NCI-H1930 (cell line): Measurements from ENCODE around the gene FAM168B.
"Not testable (repeated sequence)": the region's sequence is repeated elsewhere in the genome, so short reads cannot be mapped to it uniquely, and the experiment has no call there.

ENCODE experiments used
- DNase-seq, 2 experiments: peaks; one replicate each; lab custom pipeline; 2025; lab: John Stamatoyannopoulos, UW

FAM168B gene, protein sequence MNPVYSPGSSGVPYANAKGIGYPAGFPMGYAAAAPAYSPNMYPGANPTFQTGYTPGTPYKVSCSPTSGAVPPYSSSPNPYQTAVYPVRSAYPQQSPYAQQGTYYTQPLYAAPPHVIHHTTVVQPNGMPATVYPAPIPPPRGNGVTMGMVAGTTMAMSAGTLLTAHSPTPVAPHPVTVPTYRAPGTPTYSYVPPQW

DNA sequence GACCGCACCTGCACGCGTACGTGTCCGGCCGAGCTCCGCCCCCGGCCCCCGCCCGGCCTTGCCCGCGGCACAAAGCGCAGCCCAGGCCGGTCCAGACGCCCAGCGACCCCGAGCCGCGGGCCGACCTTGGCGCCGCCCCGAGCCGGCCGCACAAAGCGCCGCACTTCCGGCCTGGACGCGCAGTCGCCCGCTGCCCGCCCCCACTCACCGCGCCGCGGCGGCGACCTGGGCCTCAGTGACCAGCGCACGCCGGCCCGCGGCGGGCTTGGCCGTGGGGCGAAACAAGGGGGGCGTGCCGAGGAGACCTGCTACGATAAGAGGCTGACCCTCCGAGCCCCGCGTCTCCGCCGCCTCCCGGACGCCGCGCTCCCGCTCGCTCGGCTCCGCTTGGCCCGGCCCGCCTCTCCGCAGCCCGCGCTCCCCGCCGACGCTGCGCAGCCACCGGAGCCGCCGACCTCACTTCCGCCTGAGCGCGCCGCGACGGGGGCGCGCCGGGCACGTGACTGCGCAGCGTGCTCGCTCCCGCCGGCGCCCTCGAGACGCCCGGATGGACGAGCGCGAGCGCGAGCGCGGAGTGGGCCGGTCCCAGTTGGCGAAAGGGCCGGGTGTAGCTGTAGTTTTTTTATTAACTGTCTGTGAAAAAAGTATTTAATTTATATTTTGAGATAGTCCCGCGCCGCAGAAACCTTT, at the start of gene FAM168B:
Gene FAM168B (minus strand): TSS at position 455 of the 690 bp plus-strand sequence. CDS start 10,814 bp downstream, outside the sequence.
- DNase-seq: peak; percentile 79 to 91

DNA sequence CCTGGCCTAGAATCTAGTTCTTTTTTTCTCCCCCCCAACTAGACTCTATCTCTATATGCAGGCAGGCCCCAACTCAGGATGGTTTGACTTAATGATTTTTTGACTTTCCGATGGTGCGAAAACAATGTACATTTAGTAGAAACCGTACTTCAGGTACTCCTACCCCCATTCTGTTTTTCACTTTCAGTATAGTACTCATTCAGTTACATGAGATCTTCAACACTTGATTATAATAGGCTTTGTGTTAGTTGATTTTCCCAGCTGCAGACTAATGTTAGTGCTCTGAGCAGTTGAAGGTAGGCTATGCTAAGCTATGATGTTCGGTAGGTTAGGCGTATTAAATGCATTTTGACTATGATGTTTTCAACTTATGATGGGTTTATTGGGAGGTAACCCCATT, 49.6 kb upstream of the FAM168B start:
- DNase-seq: no peak

DNA sequence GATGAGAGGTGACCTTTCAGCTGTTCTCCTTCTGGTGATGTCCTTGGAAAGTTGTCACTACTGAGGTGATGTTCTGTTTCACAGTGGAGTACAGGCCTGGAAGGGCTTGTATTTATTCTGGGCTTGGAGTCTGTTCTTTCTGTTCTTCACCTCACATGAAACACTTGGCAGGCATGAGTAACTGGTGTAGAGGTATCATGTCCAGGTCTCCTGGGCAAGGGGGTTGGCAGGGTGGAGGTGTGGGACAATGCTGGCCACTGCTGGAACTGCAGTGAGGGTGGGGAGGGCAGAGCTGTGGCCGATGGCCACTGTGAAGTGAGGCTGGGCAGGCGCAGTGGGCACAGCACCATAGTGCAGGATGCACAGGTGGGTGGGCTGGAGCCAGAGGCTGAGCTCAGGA, 47.3 kb upstream of the FAM168B start:
- no peak for DNase-seq

DNA sequence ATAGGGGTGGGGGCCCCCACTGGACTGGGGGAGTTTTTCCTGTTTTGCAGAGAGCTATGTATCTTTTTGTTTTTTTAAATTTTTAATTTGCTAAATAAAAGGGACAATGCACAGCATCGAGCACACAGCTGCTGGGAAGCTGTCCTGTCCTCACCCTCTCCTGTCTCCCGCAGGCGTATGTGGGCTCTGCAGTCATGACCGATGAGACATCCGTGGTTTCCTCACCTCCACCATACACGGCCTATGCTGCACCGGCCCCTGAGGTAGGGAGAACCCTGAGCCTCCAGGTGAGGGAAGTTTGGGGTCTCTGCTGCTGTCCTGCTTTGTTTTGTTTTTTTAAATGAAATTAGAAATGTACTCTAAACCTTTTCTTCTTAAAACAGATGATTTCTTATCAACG, 39.5 kb upstream of the FAM168B start:
- DNase-seq: no peak

DNA sequence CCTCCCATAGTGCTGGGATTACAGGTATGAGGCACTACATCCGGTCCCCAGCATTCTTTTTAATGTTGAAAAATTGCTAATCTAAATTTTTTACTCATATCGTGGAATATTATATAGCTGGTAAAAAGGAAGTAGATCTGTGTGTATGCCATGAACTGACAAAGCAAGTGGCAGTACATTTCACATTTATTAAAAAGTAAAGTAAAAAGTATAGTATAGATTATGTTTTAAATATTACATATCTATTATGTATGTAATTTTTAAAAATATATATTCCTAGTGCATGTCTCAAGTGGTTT, 37.0 kb upstream of the FAM168B start:
- DNase-seq: no peak

DNA sequence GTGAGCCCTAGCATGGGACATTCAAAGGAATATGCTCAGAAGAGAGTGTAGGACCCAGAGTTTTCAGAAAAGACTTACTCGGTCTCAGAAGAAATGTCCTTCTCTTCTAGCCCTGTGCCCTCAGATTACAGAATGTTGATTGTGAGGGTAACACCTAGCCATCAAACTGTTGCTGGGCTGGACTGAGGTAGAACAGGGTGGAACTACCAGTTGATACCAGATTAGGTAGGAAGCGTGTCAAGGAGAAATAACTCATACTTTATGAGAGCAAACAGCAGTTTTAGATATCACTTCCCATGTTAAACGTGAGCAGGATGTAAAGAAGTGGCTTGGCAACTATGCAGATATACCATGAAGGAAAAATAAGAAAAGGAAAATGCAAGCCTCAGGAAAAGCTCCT, 34.7 kb upstream of the FAM168B start:
- DNase-seq: no peak

DNA sequence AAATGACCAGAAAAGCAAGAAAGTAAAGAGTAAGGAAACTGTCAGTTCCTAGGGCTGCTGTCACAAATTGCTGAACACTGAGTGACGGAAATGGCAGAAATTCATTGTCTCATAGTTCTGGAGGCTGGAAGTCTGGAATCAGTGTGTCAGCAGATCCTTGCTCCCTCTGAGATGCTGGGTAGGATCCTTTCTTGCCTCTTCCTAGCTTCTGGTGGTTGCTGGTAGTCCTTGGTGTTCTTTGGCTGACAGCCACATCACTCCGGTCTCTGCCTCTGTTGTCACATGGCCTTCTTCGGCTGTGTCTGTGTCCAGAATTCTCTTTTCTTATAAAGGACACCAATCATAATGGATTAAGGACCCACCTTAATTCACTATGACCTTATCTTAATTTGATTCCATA, 33.8 kb upstream of the FAM168B start:
- DNase-seq: no peak

DNA sequence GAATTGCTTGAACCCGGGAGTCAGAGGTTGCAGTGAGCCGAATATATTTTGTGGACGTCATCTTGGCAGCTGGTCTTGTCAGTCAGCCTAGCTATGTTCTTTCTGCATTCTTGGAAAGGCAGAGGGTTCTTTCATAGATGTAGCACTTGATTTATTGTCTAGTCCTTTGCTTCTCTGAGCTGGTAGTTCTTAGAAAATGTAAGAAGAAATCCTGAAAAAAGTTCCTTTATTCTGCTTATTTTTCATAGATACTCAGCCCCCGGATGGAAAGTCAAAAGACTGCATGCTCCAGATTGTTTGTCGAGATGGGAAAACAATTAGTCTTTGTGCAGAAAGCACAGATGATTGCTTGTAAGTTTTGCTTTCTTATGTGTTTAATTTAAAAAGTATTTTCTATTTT, 33.2 kb upstream of the FAM168B start:
- DNase-seq: no peak

DNA sequence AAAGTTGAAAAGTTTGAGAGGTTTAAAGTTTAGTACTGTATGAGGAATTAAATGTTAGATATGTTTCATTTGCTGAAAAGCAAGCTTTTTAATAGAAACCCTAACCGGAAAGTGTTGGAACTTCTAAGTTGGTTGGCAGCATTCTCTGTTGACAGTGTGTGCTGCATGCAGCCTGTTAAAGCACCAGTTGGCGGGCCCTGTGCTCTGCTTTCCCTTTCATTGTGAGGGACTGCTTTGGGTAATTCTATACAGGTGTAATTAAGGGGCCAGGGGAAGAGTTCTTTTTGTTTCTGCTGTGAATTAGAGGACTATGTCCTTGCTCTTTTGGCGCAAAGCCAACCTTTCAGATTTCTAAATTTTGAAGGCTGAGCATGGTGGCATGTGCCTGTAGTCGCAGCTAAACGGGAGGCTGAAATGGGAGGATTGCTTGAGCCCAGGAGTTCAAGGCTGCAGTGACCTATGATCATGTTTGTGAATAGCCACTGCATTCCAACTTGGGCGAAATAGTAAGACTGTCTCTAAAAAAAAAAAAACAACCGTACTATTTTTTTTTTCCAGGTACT, 32.0 kb upstream of the FAM168B start:
- DNase-seq: no peak

DNA sequence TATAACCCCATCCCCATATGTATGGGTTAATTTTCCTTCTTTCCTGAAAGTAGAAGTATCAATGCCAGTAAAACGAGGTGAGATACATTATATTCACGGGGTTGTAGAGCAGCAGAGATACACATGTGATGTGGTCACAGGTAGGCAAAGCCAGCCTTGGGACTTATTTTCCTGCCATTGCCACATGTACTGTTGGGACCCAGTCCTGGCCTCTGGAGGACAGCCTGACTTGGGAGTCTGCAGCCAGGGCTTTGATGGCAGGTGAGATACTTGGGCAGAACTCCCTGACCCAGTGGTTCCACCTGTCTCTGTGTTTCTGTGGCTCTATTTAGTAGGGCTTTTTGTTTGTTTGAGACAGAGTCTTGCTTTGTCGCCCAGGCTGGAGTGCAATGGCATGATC, 29.9 kb upstream of the FAM168B start:
- no peak for DNase-seq

DNA sequence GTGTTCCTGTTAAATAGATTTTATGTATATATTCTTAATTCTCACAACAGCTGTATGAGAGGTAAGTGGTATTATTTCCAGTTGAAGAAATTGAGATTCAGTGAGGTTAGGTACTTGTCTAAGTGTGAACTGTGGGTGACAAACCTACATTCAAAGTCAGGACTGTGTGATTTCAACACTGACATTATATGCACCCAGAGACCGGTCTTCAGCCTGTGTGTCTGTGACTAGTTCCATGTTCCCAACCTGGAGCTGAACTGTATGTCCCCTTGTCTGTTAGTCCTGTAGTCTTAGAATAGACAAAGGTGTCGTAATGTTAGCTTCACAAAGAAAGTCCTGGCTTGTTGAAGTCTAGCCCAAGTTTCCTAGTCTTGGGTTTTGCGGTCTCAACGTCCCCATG, 29.2 kb upstream of the FAM168B start:
- DNase-seq: no peak

DNA sequence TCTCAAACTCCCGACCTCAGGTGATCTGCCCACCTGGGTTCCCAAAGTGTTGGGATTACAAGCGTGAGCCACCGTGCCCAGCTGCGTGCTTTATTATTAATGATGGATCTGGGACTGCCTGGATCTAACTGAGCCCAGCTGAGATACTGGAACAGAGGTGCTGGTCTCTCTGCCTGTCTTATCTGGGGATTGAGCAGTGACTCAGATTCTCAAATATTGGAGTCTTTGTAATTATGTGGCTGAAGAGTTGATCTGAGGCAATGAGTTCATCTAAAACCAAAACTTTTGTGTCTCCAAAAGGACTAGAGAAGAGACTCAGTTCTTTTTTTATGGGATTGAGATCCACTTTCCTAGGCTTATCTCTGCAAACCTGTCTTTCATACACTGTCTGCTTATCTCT, 28.2 kb upstream of the FAM168B start:
- DNase-seq: no peak

DNA sequence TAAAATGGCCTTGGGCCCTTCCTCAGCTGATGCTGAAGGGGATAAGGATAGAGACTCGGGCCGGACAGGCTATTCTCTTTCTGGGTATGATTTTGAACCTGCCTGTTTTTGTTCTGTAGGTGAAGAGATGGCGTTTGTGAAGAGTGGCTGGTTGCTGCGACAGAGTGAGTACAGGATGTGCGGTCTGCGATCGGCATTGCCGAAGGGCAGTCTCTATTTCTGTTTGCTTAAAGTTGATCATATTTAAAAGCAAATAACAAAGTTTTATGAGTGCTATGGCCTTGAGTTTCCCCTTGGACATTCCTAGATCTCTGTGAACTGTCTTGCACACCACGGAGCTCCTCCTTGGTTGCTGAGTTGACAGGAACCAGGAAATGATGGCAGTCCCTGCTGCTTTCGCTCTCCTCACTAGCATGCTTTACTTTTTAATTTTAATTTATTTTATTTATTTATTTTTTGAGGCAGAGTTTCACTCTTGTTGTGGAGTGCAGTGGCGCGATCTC, 27.6 kb upstream of the FAM168B start:
- no peak for DNase-seq

DNA sequence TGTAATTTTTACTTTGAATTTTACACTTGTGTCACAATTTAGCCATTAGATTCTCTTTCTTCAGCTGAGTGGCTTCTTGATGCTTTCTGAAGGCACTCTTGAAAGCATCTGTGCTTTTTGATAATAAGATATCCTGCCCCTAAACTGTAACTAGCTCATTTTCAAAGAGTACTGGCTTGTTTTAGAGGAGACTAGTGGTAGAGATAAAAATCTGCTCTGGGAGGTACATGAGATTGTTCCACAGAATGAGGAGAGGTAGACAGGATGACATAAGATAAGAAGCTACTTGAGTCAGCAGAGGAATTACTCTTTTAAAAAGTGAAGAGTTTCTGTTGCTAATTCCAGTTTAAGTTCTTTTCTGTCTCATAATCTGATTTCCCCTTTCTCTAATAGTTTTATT, 22.5 kb upstream of the FAM168B start:
- DNase-seq: no peak

DNA sequence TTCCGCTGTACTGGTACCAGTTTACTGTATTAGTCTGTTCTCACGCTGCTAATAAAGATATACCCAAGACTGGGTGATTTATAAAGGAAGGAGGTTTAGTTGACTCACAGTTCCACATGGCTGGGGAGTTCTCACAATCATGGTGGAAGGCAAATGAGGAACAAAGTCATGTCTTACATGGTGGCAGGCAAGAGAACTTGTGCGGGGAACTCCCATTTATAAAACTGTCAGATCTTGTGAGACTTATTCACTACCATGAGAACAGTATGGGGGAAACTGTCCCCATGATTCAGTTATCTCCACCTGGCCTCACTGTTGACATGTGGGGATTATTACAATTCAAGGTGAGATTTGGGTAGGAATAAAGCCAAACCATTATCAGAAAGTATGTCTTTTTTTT, 21.7 kb upstream of the FAM168B start:
- not testable (repeated sequence) for DNase-seq

DNA sequence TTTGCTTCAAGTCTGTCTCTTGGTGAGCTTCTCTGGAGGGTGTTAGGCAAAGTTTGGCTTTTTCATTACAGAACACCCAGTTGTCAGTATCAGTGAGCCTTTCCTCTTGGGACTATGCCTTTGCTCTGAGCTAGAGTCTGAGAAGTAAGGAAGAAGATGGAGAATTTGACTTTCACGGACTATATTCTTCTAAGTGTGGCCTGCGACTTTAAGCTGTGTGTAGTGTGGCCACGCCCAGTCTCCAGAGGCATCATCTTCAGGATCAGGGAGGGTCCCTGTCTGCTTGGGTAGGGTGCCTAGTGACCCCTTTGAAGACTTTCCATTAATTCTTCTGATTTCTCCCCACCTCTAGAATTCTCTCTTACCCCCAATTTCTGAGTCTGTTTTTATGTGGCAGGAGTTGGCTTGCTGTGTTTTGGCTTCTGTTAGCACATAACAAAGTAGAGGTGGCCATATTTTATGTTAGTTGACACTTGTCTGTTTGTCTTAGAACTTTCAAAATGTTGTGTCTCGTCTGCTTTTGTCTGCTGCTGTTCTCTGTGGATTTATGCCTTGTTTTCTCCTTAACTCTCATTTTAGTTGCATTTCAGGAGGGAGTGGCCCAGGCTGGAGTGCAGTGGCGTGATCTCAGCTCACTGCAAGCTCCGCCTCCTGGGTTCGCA, 20.4 kb upstream of the FAM168B start:
- no peak for DNase-seq

DNA sequence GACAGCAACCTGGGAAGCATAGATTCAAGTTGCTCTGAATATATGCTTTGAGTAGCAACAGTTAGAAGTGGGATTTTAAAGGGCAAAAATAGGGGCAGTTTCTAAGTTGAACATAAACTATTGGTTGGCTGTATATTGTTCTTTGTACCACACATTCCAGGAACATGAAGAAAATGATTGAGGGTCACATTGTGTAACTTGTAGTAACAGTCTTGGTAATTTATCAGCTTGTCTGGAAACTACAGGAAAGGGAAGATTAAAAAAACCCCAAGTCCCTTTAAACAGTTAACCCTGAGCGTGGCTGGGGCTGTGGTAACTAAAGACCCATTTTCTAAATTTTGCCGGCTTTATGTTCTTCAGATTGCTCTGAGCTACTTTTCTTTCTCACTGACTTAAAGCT, 19.3 kb upstream of the FAM168B start:
- DNase-seq: no peak

DNA sequence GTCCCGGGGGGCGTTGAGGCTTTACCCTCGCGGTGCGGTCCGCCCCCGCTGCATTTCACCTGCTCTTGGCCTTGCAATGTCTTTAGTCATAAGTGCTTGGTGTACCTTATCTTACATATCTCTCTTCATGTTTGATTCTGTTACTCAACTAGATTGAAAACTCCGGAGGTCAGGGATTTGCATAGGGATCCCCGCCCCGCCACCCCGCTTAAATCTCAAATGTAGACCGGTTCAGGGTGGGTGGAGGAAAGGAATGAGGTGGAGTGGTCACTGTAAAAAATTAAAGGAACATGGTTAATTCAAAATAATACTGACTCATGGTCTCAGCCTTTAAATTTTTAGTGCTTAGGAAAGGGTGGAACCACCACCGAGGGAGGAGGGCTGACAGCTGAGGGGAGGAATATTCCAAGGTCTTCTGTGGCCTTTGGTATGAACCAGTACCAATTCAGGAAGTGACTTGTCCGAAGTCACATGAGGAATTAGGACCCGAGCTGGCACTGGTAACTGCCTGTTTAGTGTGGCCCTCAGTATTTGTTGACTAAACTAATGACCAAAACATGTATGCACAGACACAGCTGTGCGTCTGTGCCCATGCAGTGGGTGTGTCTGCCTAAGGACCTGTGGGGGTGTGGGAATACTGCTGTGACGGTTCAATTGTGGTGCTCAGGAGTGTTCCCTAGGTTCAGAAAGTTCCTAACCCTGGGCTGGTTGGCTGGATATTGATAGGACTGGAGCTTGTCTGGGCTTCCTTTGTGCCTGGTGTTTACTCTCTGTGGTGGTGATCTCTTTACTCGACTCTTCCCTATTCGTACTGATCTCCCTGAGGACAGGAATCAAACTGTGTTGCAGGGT, 12.9 kb upstream of the FAM168B start:
- no peak for DNase-seq

DNA sequence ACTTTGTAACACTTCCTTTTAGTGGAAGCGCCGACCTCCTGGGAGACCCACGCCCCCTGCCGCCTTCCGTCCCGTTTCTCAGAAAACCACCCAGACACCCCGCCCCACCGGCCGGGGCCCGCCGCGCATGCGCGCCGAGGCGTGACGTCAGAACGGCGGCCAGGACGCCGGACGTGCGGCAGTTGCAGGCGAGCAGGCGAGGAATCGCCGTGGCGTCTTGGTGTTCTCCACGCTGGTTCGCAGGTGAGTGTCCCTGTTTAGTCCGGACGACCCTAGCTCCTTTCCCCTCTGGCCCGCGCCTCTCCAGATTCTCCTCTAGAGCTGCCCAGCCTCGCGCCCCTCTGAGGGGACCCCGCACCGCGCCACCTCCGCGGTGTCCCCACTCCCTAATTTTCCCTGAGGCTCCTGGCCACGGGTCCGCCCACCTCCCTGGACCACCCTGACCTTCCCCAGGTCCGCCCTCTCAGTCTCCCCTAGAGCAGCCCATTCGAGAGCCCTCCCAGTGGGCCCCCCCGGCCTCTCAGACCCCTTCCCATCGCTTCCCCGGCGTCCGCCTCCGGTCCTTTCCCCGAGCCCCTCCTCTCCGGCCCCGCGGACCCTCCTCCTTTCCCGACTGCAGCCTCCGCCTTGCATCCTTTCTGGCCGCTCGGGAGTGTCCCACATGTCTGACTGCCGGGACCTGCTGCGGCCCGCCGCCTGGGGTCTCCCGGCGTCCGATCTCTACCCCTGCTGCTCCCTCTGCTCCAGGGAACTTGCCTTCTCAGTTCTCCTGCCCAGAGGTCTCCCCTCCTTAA, 12.1 kb upstream of the FAM168B start, which contains the start of gene PLEKHB2:
Gene PLEKHB2 (plus strand): TSS at position 181 of the 794 bp plus-strand sequence. CDS start 15,606 bp downstream, outside the sequence.
- peak; percentile 81 to 88 for DNase-seq

DNA sequence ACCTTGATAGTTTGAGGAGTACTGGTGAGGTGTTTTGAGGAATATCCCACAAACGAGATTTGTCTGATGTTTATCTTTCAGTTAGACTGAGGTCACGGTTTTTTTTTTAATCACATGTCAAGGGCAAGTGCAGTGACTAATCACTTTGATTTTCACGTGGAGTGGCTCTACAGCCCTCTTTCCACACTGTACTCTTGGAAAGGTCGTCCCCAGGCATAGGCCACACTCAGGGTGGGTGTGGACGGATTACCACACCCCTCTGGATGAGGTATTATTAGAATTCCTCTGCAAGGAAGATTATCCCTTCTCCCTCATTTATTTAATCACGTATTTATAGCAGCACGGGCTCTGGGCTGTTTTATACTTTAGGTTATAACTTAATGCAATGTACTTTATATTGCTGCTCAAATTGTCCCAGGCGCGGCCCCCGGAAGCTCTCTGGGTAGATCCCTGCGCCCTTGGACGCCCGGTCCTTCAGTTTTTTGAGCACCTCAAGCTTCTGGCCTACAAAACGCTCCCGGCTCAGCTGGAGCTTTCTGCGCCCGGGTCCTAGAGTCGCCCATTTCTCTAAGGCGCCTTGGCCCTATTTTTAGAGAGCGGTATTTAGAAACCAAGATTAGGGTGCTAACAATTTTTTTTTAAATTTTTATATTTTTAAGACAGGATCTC, 11.4 kb upstream of the FAM168B start:
- peak in 1 of 2 experiments; percentile 63 for DNase-seq

DNA sequence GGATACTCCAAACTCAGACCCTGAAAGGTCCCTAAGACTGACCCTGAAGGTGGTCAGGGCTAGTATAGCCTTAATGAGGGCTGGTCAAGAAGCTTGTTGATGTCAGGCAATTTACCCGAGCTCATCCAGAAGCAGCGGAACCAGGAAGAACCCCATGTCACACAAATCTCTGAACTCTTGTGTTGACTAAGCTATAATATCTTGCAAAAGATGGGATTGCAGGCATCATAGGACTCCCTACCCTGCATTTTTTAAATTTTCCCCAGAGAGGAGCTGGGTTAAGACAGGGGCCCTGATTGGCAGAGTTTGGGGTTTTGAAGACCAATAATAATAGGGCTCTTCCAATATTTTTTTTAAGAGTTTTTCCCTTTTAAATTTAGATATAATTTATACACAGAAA, 9.9 kb upstream of the FAM168B start:
- no peak for DNase-seq
